Tibial artery (tissue), 4 donors: ENCODE measurements around the gene RNASE13.

Experiments used
- DNase-seq, 2 donors: peaks; one replicate each; pipeline ENCODE4 v3.0.0-alpha.2; 2019
- H3K27ac ChIP-seq, 2 donors: fragments of 200-600 bp; sonication (generic) in 1 of 2; 1 replicate in 1 of 2; 2 replicates in 1 of 2; pipeline ENCODE4 v1.5.1; 2018 to 2019; ENCODE audit warnings: mild to moderate bottlenecking in 1 of 2
- H3K27me3 ChIP-seq, 2 donors: fragments of 200-600 bp; sonication (generic) in 1 of 2; one replicate each; pipeline versions ENCODE4 v1.5.1 to v1.6.0; 2016 to 2019
- H3K36me3 ChIP-seq, 3 donors: fragments of 200-600 bp; sonication (generic) in 2 of 3; one replicate each; pipeline ENCODE4 v1.5.1; 2016 to 2019; ENCODE audit warnings: mild to moderate bottlenecking in 2 of 3
- H3K4me1 ChIP-seq, 4 donors: fragments of 200-600 bp; sonication (generic) in 2 of 4; 1 replicate in 3 of 4; 2 replicates in 1 of 4; pipeline ENCODE4 v1.5.1; 2016 to 2019
- H3K4me3 ChIP-seq, 2 donors: fragments of 200-600 bp; sonication (generic) in 1 of 2; 1 replicate in 1 of 2; 2 replicates in 1 of 2; pipeline ENCODE4 v1.5.1; 2018 to 2019; ENCODE audit warnings: mild to moderate bottlenecking in 2 of 2
- H3K9me3 ChIP-seq, 3 donors: fragments of 200-600 bp; sonication (generic) in 1 of 3; one replicate each; pipeline ENCODE4 v1.5.1; 2016 to 2019
- CTCF ChIP-seq, 2 experiments: fragments of 200-600 bp in 1 of 2; fragments of 450-650 bp in 1 of 2; IDR thresholded peaks; one replicate each; pipeline ENCODE4 v1.5.1; 2017 to 2019; ENCODE audit warnings: antibody characterized with exemption in 2 of 2, mild to moderate bottlenecking in 1 of 2, moderate library complexity in 1 of 2
- intact Hi-C: fragments of 100-400 bp; cut with DNase I; formaldehyde crosslinking; loops from one replicate; pipeline ENCODE4 v1.15.0; 2023; ENCODE audit warnings: low total_unique reads

RNASE13 gene

GRCh38 chr14:21060614-21061346, 26.2 kb upstream of the RNASE13 start:
- H3K27me3 ChIP-seq: no peaks in the 10 kb centered on the region
- no peaks in the 10 kb centered on the region for H3K4me1 ChIP-seq
- DNase-seq: no peak
- H3K9me3 ChIP-seq: no peaks in the 10 kb centered on the region
- intact Hi-C loops: no loop called here
- H3K27ac ChIP-seq: no peak overlapping the region
- H3K4me3 ChIP-seq: no peak overlapping the region
- no peaks in the 10 kb centered on the region for H3K36me3 ChIP-seq
- no peak for TF ChIP-seq CTCF (IDR thresholded peaks at IDR 0.05)

DNA sequence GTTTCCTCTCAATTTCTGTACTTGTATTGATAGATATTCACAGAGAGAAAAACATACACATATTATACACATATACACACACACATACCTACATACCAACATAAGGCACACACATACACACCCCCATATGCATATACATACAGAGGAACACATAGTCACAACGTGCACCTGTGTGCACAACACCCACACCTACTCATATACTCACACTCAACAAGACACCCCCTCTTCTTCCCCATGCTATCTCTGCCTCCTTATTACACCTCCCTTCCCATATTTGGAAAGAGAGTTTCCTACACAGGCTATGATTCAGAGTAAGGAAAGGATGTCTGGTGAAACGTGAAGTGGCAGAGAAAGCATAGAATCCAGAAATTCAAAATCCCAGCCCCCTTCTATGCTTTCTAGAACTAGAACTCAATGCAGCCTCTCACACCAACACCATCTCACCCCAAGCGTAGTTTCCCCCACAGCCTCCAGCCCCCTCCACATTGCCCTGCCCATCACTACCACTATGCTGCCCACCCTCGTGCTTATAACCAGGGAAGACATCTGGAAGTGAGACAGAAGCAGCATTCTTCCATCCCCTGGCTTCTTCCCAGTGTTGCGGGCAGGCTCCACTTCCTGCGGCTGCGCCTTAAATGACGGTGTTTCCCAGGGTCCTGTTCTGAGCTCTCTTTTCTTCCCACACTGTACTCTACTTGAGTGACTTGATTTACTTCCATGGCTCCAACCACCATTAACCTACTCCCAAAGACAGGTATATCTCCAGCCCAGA, 25.4 kb upstream of the RNASE13 start:
- intact Hi-C loops: no loop called here
- Histone ChIP-seq H3K4me3 (no peak overlapping the region), H3K27ac (no peak overlapping the region), H3K9me3 (no peaks in the 10 kb centered on the region), H3K36me3 (no peaks in the 10 kb centered on the region), H3K4me1 (no peaks in the 10 kb centered on the region), H3K27me3 (no peaks in the 10 kb centered on the region)
- no peak for TF ChIP-seq CTCF (IDR thresholded peaks at IDR 0.05)
- no peak for DNase-seq

DNA sequence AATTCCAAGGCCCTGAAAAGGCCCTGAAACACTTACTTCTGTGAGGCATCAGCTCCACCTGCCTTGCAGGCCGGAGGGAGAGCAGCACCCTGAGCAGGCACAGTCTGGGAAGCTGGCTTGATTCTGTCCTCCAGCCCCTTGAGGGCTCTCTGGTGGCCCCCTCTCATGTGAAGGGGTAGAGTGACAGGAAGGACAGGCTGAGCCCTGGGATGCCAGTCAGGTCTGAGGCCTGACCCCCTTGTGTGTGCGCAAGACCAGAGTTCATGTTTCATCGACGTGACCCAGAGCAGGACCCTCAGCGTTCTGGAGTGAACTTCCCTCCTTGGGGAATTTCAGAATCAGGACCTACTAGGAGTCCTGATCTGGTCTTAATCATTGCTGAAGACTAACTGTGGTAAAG, 24.3 kb upstream of the RNASE13 start:
- H3K9me3 ChIP-seq: no peaks in the 10 kb centered on the region
- no peak for DNase-seq
- H3K36me3 ChIP-seq: no peaks in the 10 kb centered on the region
- H3K4me3 ChIP-seq: no peak overlapping the region
- intact Hi-C loops: no loop called here
- no peaks in the 10 kb centered on the region for H3K27me3 ChIP-seq
- no peak overlapping the region for H3K27ac ChIP-seq
- no peak for TF ChIP-seq CTCF (IDR thresholded peaks at IDR 0.05)
- H3K4me1 ChIP-seq: no peaks in the 10 kb centered on the region

DNA sequence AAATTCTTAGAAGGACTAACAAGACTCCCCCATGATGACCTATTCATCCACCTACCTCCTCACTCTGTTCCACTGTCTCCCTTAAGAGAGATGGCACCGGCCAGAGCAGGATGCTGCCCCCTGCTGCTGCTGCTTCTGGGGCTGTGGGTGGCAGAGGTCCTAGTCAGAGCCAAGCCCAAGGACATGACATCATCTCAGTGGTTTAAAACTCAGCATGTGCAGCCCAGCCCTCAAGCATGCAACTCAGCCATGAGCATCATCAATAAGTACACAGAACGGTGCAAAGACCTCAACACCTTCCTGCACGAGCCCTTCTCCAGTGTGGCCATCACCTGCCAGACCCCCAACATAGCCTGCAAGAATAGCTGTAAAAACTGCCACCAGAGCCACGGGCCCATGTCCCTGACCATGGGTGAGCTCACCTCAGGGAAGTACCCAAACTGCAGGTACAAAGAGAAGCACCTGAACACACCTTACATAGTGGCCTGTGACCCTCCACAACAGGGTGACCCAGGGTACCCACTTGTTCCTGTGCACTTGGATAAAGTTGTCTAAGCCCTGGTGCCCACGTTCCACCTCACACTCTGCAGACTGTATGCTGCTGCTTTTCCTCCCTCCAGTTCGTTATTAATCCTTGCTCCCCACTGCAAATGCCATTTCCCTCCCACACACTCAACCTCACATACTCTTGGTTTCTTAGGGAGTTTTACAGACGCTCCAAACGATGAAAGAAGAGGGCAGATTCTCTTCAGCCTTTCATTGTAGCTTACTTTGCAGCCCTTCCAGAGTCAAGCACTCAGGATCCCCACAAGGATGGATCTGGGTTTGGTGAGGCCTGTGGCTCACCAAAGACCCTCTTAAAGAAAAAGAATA, 23.4 kb upstream of the RNASE13 start, which contains the start of gene RNASE8:
Gene RNASE8 (plus strand): TSS at position 20 of the 873 bp plus-strand sequence. CDS start 71 bp downstream, at position 91.
- Histone ChIP-seq H3K27ac (no peak within 1 kb of the TSS), H3K27me3 (no peaks in the 10 kb centered on the region), H3K4me1 (no peaks in the 10 kb centered on the region), H3K36me3 (no peaks in the 10 kb centered on the region), H3K4me3 (no peak within 1 kb of the TSS), H3K9me3 (no peaks in the 10 kb centered on the region)
- no peak for TF ChIP-seq CTCF (IDR thresholded peaks at IDR 0.05)
- no peak for DNase-seq
- intact Hi-C loops: no loop called here

DNA sequence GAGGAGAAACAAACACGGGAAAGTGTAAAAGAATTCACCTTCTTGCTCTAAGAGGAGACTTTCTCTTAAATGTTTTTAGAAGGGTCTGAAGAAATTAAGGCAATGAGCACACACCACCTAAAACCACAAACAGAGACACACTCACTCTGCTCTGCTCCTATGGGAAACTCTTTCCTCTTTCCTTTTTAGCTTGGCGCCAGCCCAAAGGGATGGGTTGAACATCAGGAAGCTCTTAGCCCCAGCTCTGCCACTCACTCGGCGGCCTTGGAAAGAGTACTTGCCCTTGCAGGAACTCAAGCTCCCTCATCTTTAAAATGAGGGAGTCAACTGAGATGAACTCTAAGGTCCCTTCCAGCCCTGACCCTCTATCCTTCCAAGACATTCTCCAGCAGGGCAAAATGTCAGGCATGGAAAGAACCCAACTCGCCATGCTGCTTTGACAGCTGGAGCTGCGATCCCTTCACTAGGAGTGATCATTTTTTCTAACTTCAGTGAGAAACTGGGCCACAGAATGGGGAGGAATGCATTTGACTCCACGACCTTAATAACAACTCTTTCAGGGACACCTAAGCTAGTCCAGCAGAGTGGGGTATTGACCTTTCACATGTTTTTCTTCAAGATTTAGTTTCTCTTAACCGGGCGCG, 22.0 kb upstream of the RNASE13 start:
- TF ChIP-seq CTCF (IDR thresholded peaks at IDR 0.05): no peak
- Histone ChIP-seq H3K27ac (no peak overlapping the region), H3K4me3 (no peak overlapping the region), H3K36me3 (no peaks in the 10 kb centered on the region), H3K9me3 (no peaks in the 10 kb centered on the region), H3K4me1 (no peaks in the 10 kb centered on the region), H3K27me3 (no peaks in the 10 kb centered on the region)
- intact Hi-C loops: no loop called here
- DNase-seq: no peak
